22Rv1 (cell line): ENCODE results near the gene CAPN12.

Source experiments
- ZFX ChIP-seq: fragments of 450-650 bp; IDR thresholded peaks from 2 replicates; pipeline ENCODE4 v1.6.1; 2017; ENCODE audit warnings: antibody characterized with exemption, borderline replicate concordance
- TF ChIP-seq, protein P1 (sequence below): fragments of 450-650 bp; IDR thresholded peaks from 2 replicates; pipeline ENCODE4 v1.5.1; 2017; ENCODE audit warnings: mild to moderate bottlenecking

GRCh38 chr19:38687837-38688378 is 56.4 kb downstream of the CAPN12 start:
- TF ChIP-seq, protein P1, sequence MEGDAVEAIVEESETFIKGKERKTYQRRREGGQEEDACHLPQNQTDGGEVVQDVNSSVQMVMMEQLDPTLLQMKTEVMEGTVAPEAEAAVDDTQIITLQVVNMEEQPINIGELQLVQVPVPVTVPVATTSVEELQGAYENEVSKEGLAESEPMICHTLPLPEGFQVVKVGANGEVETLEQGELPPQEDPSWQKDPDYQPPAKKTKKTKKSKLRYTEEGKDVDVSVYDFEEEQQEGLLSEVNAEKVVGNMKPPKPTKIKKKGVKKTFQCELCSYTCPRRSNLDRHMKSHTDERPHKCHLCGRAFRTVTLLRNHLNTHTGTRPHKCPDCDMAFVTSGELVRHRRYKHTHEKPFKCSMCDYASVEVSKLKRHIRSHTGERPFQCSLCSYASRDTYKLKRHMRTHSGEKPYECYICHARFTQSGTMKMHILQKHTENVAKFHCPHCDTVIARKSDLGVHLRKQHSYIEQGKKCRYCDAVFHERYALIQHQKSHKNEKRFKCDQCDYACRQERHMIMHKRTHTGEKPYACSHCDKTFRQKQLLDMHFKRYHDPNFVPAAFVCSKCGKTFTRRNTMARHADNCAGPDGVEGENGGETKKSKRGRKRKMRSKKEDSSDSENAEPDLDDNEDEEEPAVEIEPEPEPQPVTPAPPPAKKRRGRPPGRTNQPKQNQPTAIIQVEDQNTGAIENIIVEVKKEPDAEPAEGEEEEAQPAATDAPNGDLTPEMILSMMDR, result no peak
- TF ChIP-seq ZFX, result no peak
